ENCODE data around the gene ACP3.

- TF ChIP-seq CTCF (conservative IDR thresholded peaks at IDR 0.05 in 1 of 2, IDR thresholded peaks at IDR 0.05 in 1 of 2; ENCODE audit: low read depth in 1 of 2, low read length in 2 of 2), result no peak
- TF ChIP-seq EZH2 (IDR thresholded peaks at IDR 0.05; ENCODE audit: low read length, missing control alignments), result no peak
Observed at GRCh38 chr3:132404276-132404675, 87.1 kb downstream of the ACP3 start.

All from fibroblast of lung (primary cell).